Measurements from ENCODE around the gene SEMA3A. TPM values are rescaled to one million over a fixed set of nuclear protein-coding genes. Genes with fewer than 3 reads are reported as not detected.

Gene SEMA3A
- total RNA-seq, 1 experiment from 2014 or later: 32.2 TPM

DNA sequence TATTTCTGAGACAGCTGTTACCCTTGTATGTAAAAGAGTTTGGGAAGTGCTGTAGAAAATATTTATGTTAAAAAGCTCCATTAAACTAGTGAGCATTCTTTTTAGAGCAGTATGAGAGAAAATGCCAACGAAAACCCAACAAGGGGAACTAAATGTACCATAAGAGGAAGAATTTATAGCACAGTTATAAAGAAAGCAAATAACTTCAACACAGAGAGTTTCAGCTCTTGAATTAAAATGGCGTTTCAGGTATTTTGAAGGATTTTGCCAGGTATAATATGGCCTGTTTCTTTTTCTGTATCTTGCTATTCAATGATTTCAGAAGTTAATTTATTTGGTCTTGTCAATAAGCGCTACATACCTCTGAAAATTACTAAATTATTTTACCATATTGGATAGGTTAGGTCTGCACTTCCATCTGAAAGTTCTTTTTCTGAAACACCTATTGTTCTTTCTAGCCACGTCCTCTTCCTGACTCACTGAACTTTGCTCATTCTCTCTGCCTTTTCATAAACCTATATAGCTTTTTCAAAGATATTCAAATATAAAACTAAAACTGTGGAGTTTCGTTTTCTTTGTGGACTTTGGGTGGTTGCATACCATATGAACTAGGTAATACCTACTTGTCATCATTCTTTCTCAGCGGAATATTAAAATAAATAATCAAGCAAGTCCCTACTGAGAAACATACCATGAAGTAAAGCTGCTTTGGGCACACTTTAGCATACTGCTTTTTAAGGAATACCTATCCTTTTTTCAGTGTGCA, 136.1 kb downstream of the SEMA3A start (continued):
- TF ChIP-seq, protein P1, sequence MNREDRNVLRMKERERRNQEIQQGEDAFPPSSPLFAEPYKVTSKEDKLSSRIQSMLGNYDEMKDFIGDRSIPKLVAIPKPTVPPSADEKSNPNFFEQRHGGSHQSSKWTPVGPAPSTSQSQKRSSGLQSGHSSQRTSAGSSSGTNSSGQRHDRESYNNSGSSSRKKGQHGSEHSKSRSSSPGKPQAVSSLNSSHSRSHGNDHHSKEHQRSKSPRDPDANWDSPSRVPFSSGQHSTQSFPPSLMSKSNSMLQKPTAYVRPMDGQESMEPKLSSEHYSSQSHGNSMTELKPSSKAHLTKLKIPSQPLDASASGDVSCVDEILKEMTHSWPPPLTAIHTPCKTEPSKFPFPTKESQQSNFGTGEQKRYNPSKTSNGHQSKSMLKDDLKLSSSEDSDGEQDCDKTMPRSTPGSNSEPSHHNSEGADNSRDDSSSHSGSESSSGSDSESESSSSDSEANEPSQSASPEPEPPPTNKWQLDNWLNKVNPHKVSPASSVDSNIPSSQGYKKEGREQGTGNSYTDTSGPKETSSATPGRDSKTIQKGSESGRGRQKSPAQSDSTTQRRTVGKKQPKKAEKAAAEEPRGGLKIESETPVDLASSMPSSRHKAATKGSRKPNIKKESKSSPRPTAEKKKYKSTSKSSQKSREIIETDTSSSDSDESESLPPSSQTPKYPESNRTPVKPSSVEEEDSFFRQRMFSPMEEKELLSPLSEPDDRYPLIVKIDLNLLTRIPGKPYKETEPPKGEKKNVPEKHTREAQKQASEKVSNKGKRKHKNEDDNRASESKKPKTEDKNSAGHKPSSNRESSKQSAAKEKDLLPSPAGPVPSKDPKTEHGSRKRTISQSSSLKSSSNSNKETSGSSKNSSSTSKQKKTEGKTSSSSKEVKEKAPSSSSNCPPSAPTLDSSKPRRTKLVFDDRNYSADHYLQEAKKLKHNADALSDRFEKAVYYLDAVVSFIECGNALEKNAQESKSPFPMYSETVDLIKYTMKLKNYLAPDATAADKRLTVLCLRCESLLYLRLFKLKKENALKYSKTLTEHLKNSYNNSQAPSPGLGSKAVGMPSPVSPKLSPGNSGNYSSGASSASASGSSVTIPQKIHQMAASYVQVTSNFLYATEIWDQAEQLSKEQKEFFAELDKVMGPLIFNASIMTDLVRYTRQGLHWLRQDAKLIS (CRISPR knock-in tag; IDR thresholded peaks at IDR 0.05; ENCODE audit: borderline replicate concordance): no peak
- TF ChIP-seq, protein P2, sequence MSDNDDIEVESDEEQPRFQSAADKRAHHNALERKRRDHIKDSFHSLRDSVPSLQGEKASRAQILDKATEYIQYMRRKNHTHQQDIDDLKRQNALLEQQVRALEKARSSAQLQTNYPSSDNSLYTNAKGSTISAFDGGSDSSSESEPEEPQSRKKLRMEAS (CRISPR knock-in tag; IDR thresholded peaks at IDR 0.05): no peak
- TF ChIP-seq, protein P3, sequence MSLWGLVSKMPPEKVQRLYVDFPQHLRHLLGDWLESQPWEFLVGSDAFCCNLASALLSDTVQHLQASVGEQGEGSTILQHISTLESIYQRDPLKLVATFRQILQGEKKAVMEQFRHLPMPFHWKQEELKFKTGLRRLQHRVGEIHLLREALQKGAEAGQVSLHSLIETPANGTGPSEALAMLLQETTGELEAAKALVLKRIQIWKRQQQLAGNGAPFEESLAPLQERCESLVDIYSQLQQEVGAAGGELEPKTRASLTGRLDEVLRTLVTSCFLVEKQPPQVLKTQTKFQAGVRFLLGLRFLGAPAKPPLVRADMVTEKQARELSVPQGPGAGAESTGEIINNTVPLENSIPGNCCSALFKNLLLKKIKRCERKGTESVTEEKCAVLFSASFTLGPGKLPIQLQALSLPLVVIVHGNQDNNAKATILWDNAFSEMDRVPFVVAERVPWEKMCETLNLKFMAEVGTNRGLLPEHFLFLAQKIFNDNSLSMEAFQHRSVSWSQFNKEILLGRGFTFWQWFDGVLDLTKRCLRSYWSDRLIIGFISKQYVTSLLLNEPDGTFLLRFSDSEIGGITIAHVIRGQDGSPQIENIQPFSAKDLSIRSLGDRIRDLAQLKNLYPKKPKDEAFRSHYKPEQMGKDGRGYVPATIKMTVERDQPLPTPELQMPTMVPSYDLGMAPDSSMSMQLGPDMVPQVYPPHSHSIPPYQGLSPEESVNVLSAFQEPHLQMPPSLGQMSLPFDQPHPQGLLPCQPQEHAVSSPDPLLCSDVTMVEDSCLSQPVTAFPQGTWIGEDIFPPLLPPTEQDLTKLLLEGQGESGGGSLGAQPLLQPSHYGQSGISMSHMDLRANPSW (CRISPR knock-in tag; conservative IDR thresholded peaks at IDR 0.05; ENCODE audit: low read depth): no peak
- TF ChIP-seq FOXJ3 (CRISPR knock-in tag; IDR thresholded peaks at IDR 0.05; ENCODE audit: borderline replicate concordance): no peak
- TF ChIP-seq SMAD3 (CRISPR knock-in tag; IDR thresholded peaks at IDR 0.05; ENCODE audit: borderline replicate concordance): no peak
- TF ChIP-seq JUN (CRISPR knock-in tag; IDR thresholded peaks at IDR 0.05): no peak

DNA sequence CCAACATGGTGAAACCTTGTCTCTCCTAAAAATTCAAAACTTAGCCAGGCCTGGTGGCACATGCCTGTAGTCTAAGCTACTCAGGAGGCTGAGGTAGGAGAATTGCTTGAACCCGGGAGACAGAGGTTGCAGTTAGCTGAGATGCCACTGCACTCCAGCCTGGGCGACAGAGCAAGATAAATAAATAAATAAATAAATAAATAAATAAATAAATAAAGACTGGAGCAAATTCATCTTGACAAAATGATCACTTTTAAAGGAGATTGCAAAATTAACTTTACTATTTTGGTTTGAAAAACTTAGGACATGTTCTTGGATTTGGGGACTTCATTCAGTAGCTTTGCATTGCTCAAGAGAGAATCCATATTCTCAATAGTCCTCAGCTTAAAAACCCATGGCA, 137.0 kb downstream of the SEMA3A start:
- ChIA-PET CTCF (interaction anchor here (0.6 kb wide), 1 partner anchor 327 kb away, joined by 3 read pairs; no protein-coding TSS in a partner anchor), POLR2A (no interaction called here)
- Mint-ChIP-seq H3K36me3 (peaks cover 5% of the 10 kb centered on the region; the same call in 1 of the 2 replicates), H3K27me3 (ENCODE audit: low read depth) (no peaks in the 10 kb centered on the region), H3K4me3 (no peak overlapping the region), H3K27ac (no peak overlapping the region), H3K9me3 (no peaks in the 10 kb centered on the region), H3K4me1 (peaks cover 53% of the 10 kb centered on the region)
- no peak for DNase-seq (ENCODE audit: low spot score)
- ATAC-seq: no peak
- TF ChIP-seq, protein P4, sequence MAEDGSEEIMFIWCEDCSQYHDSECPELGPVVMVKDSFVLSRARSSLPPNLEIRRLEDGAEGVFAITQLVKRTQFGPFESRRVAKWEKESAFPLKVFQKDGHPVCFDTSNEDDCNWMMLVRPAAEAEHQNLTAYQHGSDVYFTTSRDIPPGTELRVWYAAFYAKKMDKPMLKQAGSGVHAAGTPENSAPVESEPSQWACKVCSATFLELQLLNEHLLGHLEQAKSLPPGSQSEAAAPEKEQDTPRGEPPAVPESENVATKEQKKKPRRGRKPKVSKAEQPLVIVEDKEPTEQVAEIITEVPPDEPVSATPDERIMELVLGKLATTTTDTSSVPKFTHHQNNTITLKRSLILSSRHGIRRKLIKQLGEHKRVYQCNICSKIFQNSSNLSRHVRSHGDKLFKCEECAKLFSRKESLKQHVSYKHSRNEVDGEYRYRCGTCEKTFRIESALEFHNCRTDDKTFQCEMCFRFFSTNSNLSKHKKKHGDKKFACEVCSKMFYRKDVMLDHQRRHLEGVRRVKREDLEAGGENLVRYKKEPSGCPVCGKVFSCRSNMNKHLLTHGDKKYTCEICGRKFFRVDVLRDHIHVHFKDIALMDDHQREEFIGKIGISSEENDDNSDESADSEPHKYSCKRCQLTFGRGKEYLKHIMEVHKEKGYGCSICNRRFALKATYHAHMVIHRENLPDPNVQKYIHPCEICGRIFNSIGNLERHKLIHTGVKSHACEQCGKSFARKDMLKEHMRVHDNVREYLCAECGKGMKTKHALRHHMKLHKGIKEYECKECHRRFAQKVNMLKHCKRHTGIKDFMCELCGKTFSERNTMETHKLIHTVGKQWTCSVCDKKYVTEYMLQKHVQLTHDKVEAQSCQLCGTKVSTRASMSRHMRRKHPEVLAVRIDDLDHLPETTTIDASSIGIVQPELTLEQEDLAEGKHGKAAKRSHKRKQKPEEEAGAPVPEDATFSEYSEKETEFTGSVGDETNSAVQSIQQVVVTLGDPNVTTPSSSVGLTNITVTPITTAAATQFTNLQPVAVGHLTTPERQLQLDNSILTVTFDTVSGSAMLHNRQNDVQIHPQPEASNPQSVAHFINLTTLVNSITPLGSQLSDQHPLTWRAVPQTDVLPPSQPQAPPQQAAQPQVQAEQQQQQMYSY (CRISPR knock-in tag; IDR thresholded peaks at IDR 0.05): no peak
- TF ChIP-seq, protein P5, sequence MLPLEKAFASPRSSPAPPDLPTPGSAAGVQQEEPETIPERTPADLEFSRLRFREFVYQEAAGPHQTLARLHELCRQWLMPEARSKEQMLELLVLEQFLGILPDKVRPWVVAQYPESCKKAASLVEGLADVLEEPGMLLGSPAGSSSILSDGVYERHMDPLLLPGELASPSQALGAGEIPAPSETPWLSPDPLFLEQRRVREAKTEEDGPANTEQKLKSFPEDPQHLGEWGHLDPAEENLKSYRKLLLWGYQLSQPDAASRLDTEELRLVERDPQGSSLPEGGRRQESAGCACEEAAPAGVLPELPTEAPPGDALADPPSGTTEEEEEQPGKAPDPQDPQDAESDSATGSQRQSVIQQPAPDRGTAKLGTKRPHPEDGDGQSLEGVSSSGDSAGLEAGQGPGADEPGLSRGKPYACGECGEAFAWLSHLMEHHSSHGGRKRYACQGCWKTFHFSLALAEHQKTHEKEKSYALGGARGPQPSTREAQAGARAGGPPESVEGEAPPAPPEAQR (CRISPR knock-in tag; IDR thresholded peaks at IDR 0.05): no peak
- no peak for TF ChIP-seq ZNF138 (CRISPR knock-in tag; conservative IDR thresholded peaks at IDR 0.05)
- no peak for TF ChIP-seq ZNF671 (CRISPR knock-in tag; IDR thresholded peaks at IDR 0.05)
- no peak for TF ChIP-seq RELA (CRISPR knock-in tag; IDR thresholded peaks at IDR 0.05; ENCODE audit: borderline replicate concordance)
- TF ChIP-seq SP1 (CRISPR knock-in tag; conservative IDR thresholded peaks at IDR 0.05): no peak
- TF ChIP-seq, protein P6, sequence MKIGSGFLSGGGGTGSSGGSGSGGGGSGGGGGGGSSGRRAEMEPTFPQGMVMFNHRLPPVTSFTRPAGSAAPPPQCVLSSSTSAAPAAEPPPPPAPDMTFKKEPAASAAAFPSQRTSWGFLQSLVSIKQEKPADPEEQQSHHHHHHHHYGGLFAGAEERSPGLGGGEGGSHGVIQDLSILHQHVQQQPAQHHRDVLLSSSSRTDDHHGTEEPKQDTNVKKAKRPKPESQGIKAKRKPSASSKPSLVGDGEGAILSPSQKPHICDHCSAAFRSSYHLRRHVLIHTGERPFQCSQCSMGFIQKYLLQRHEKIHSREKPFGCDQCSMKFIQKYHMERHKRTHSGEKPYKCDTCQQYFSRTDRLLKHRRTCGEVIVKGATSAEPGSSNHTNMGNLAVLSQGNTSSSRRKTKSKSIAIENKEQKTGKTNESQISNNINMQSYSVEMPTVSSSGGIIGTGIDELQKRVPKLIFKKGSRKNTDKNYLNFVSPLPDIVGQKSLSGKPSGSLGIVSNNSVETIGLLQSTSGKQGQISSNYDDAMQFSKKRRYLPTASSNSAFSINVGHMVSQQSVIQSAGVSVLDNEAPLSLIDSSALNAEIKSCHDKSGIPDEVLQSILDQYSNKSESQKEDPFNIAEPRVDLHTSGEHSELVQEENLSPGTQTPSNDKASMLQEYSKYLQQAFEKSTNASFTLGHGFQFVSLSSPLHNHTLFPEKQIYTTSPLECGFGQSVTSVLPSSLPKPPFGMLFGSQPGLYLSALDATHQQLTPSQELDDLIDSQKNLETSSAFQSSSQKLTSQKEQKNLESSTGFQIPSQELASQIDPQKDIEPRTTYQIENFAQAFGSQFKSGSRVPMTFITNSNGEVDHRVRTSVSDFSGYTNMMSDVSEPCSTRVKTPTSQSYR (CRISPR knock-in tag; IDR thresholded peaks at IDR 0.05): no peak
